Breast epithelium (tissue), 4 donors: ENCODE measurements around the gene MGAT4A. TPM values are rescaled to one million over a fixed set of nuclear protein-coding genes. Genes with fewer than 3 reads are reported as not detected.

Source experiments
- DNase-seq, 2 donors: peaks; one replicate each; pipeline ENCODE4 v3.0.0-alpha.2; 2019; ENCODE audit warnings: low spot score in 2 of 2
- H3K27ac ChIP-seq, 2 donors: fragments of 200-600 bp; sonication (generic) in 1 of 2; one replicate each; pipeline ENCODE4 v1.5.1; 2016 to 2019; ENCODE audit warnings: mild to moderate bottlenecking in 1 of 2
- H3K27me3 ChIP-seq, 2 donors: fragments of 200-600 bp; sonication (generic) in 1 of 2; one replicate each; pipeline versions ENCODE4 v1.5.1 to v1.6.0; 2017 to 2019; ENCODE audit warnings: control low read depth in 1 of 2, mild to moderate bottlenecking in 1 of 2
- H3K36me3 ChIP-seq: fragments of 200-600 bp; one replicate; pipeline ENCODE4 v1.5.1; 2019
- H3K4me1 ChIP-seq, 2 donors: fragments of 200-600 bp; sonication (generic); one replicate each; pipeline ENCODE4 v1.5.1; 2016 to 2019; ENCODE audit warnings: control low read depth in 1 of 2
- H3K4me3 ChIP-seq, 3 donors: fragments of 200-600 bp; sonication (generic); 1 replicate in 2 of 3; 2 replicates in 1 of 3; pipeline ENCODE4 v1.5.1; 2016 to 2019; ENCODE audit warnings: mild to moderate bottlenecking in 3 of 3, moderate library complexity in 2 of 3
- H3K9me3 ChIP-seq, 2 donors: fragments of 200-600 bp; sonication (generic) in 1 of 2; one replicate each; pipeline ENCODE4 v1.5.1; 2016 to 2019; ENCODE audit warnings: control low read depth in 1 of 2
- CTCF ChIP-seq, 3 donors: fragments of 450-650 bp; IDR thresholded peaks; one replicate each; pipeline ENCODE4 v1.5.1; 2016 to 2017; ENCODE audit warnings: antibody characterized with exemption in 3 of 3, mild to moderate bottlenecking in 3 of 3, moderate library complexity in 3 of 3
- POLR2A ChIP-seq: fragments of 450-650 bp; IDR thresholded peaks from one replicate; pipeline ENCODE4 v1.6.1; 2016; ENCODE audit warnings: antibody characterized with exemption, mild to moderate bottlenecking, moderate library complexity
- POLR2AphosphoS5 ChIP-seq, 3 donors: sonication (generic); formaldehyde crosslinking; IDR thresholded peaks; one replicate each; pipeline ENCODE4 v1.6.1; 2017; ENCODE audit warnings: antibody characterized with exemption in 3 of 3
- intact Hi-C: fragments of 100-400 bp; cut with DNase I; formaldehyde crosslinking; loops from one replicate; pipeline ENCODE4 v1.15.1; 2023; ENCODE audit warnings: low total_unique reads
- total RNA-seq, 3 donors: library from RNA; depleted of rRNA; stranded (reverse); fragments of >200 nt; gene quantifications; one replicate each; pipeline ENCODE4 v1.1.0, GENCODE V29; 2016

MGAT4A gene
- total RNA-seq, 3 donors from 2014 or later: 28.6 to 41.1 (median 34.4) TPM

- H3K4me3 ChIP-seq: peak overlapping the region in 1 of 3 donors; percentile 33
- H3K9me3 ChIP-seq: no peaks in the 10 kb centered on the region
- no peaks in the 10 kb centered on the region for H3K27me3 ChIP-seq
- no peak for TF ChIP-seq POLR2A
- no peak for TF ChIP-seq POLR2AphosphoS5 (IDR thresholded peaks at IDR 0.05)
- TF ChIP-seq CTCF (IDR thresholded peaks at IDR 0.05): no peak
- intact Hi-C loops: no loop called here
- no peaks in the 10 kb centered on the region for H3K36me3 ChIP-seq
- H3K4me1 ChIP-seq: peaks cover 6 to 7% of the 10 kb centered on the region in 2 donors
- DNase-seq: peak in 1 of 2 donors; percentile 49
- peak overlapping the region; percentile 27 to 53 for H3K27ac ChIP-seq
These were observed 41.6 kb upstream of the MGAT4A start for GRCh38 chr2:98772536-98772935.

DNA sequence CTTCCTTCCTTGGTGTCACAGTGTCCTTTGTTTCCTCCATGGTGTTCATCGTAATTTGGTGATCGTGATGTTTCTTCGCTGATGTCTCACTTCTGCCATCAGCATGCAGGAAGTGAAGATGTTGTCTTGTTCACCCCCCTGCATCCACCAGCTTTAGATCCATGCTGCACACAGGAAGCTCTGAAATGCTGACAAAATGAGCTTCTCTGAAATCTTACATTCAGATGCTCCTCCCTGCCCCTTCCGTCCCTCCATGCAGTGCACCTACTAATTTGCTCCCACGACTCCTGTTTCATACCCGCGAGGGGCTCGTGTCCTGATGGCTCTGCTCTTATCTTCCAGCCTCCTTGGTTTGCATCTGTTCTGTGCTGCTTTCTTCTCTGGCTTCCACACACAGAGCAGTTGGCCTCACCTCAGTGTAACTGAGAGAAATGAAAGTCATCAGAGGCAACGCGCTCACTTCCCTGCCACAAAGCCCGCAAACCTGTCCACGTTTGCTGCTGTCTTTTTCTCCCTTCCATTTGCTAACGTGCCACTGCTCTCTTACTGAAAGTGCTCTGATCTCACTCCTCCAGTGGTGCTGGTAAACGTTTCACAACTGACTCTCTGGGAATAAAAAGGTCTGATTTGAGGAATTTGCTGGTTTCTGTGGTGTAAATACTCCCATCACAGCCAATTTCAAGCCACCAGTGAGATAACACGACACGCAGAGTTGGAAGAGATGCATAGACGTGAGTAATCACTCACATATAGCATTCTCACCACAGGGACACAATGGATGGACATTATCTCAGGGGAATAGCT is 41.0 kb upstream of the MGAT4A start:
- Histone ChIP-seq H3K27me3 (no peaks in the 10 kb centered on the region), H3K4me3 (peak overlapping the region; percentile 10 to 33 (median 20)), H3K27ac (peak overlapping the region; percentile 27 to 53), H3K36me3 (no peaks in the 10 kb centered on the region), H3K4me1 (peaks cover 6 to 7% of the 10 kb centered on the region in 2 donors), H3K9me3 (no peaks in the 10 kb centered on the region)
- DNase-seq: no peak
- TF ChIP-seq POLR2AphosphoS5 (IDR thresholded peaks at IDR 0.05) (no peak), CTCF (IDR thresholded peaks at IDR 0.05) (no peak), POLR2A (no peak)
- intact Hi-C loops: no loop called here

DNA sequence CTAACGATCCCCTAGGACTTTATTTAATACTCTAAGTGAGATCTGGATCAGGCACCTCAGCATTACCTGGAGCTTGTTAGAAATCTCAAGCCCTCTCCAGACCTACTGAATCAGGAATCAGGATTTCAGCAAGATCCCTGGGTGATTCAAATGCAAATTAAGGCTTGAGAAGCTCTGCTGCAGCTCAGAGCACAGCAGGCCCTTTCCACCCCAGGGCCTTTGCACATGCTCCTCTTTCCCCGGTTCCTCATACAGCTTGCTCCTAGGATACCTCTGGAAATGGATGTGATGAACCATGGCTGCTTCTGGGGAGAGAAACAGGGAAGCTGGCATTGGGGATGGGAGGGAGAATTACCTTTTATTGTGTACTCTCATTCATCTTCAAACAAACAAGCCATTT is 40.3 kb upstream of the MGAT4A start:
- no peak for DNase-seq
- Histone ChIP-seq H3K4me3 (no peak overlapping the region), H3K27me3 (no peaks in the 10 kb centered on the region), H3K4me1 (peaks cover 6 to 7% of the 10 kb centered on the region in 2 donors), H3K9me3 (no peaks in the 10 kb centered on the region), H3K36me3 (no peaks in the 10 kb centered on the region), H3K27ac (no peak overlapping the region)
- intact Hi-C loops: no loop called here
- TF ChIP-seq CTCF (IDR thresholded peaks at IDR 0.05): no peak
- no peak for TF ChIP-seq POLR2AphosphoS5 (IDR thresholded peaks at IDR 0.05)
- TF ChIP-seq POLR2A: no peak

- no peaks in the 10 kb centered on the region for H3K27me3 ChIP-seq
- peak overlapping the region; percentile 67 to 70 for H3K27ac ChIP-seq
- H3K9me3 ChIP-seq: no peaks in the 10 kb centered on the region
- intact Hi-C loops: no loop called here
- TF ChIP-seq POLR2AphosphoS5 (IDR thresholded peaks at IDR 0.05): peak in 2 of 3 donors; percentile 16 to 28
- TF ChIP-seq POLR2A: no peak
- H3K4me3 ChIP-seq: peak overlapping the region in 2 of 3 donors; percentile 13 to 37
- peaks cover 6 to 7% of the 10 kb centered on the region in 2 donors for H3K4me1 ChIP-seq
- no peaks in the 10 kb centered on the region for H3K36me3 ChIP-seq
- DNase-seq: peak; percentile 76 to 83
These were observed 38.9 kb upstream of the MGAT4A start for GRCh38 chr2:98769784-98770183.

DNA sequence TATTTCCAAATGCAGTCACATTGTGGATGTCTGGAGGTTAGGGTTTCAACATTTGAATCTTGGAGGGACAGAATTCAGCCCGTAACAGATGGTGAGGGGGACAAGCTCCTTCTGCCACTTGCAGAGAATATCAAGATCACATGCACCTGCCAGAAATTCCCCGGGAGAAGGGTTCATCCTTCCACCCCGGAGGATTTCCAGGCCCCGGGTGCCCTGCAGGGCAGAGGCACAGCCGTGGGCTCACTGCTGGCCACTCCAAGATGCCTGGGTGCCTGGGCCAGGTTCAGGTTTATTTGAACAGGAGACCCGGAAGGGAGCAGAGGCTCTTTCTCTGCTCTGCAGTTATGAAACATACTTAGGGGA is 38.2 kb upstream of the MGAT4A start:
- Histone ChIP-seq H3K9me3 (no peaks in the 10 kb centered on the region), H3K27me3 (no peaks in the 10 kb centered on the region), H3K4me1 (peaks cover 6 to 7% of the 10 kb centered on the region in 2 donors), H3K27ac (peak overlapping the region; percentile 67 to 70), H3K36me3 (no peaks in the 10 kb centered on the region), H3K4me3 (no peak overlapping the region)
- no peak for DNase-seq
- intact Hi-C loops: no loop called here
- TF ChIP-seq POLR2A: no peak
- TF ChIP-seq CTCF (IDR thresholded peaks at IDR 0.05): no peak
- TF ChIP-seq POLR2AphosphoS5 (IDR thresholded peaks at IDR 0.05): no peak
